Ascending aorta (tissue), 2 donors: ENCODE data around the gene OR2H2. TPM values are rescaled to one million over a fixed set of nuclear protein-coding genes. Genes with fewer than 3 reads are reported as not detected.

Experiments used
- DNase-seq, 2 donors: peaks; one replicate each; pipeline ENCODE4 v3.0.0-alpha.2; 2019; ENCODE audit warnings: low spot score in 2 of 2
- H3K27ac ChIP-seq, 2 donors: fragments of 200-600 bp; sonication (generic); one replicate each; pipeline ENCODE4 v1.5.1; 2016 to 2017; ENCODE audit warnings: mild to moderate bottlenecking in 1 of 2
- H3K27me3 ChIP-seq: fragments of 200-600 bp; sonication (generic); one replicate; pipeline ENCODE4 v1.5.1; 2017
- H3K36me3 ChIP-seq, 2 donors: fragments of 200-600 bp; sonication (generic); one replicate each; pipeline ENCODE4 v1.5.1; 2016
- H3K4me1 ChIP-seq, 2 donors: fragments of 200-600 bp; sonication (generic); one replicate each; pipeline ENCODE4 v1.5.1; 2016 to 2017; ENCODE audit warnings: mild to moderate bottlenecking in 1 of 2
- H3K4me3 ChIP-seq, 2 donors: fragments of 200-600 bp; sonication (generic); one replicate each; pipeline ENCODE4 v1.5.1; 2016 to 2017; ENCODE audit warnings: mild to moderate bottlenecking in 1 of 2
- H3K9me3 ChIP-seq, 2 donors: fragments of 200-600 bp; sonication (generic); one replicate each; pipeline ENCODE4 v1.5.1; 2016
- intact Hi-C: fragments of 100-400 bp; cut with DNase I; formaldehyde crosslinking; loops from one replicate; pipeline ENCODE4 v1.15.1; 2023
- total RNA-seq: library from RNA; depleted of rRNA; stranded (reverse); fragments of >200 nt; gene quantifications from one replicate; pipeline ENCODE4 v1.1.0, GENCODE V29; 2016
- TF ChIP-seq, protein P1 (sequence below), 3 experiments: fragments of 200-600 bp in 2 of 3; fragments of 450-650 bp in 1 of 3; sonication (generic) in 2 of 3; IDR thresholded peaks; one replicate each; pipeline ENCODE4 v1.5.1; 2016 to 2019; ENCODE audit warnings: antibody characterized with exemption in 3 of 3, mild to moderate bottlenecking in 1 of 3, moderate library complexity in 1 of 3

Gene OR2H2
- total RNA-seq: not detected

GRCh38 chr6:29584821-29585220, at the start of gene OR2H2:
TSS of gene OR2H2 (plus strand) at chr6:29585121. CDS start at chr6:29587945, 2,824 bp downstream.
- TF ChIP-seq, protein P1, sequence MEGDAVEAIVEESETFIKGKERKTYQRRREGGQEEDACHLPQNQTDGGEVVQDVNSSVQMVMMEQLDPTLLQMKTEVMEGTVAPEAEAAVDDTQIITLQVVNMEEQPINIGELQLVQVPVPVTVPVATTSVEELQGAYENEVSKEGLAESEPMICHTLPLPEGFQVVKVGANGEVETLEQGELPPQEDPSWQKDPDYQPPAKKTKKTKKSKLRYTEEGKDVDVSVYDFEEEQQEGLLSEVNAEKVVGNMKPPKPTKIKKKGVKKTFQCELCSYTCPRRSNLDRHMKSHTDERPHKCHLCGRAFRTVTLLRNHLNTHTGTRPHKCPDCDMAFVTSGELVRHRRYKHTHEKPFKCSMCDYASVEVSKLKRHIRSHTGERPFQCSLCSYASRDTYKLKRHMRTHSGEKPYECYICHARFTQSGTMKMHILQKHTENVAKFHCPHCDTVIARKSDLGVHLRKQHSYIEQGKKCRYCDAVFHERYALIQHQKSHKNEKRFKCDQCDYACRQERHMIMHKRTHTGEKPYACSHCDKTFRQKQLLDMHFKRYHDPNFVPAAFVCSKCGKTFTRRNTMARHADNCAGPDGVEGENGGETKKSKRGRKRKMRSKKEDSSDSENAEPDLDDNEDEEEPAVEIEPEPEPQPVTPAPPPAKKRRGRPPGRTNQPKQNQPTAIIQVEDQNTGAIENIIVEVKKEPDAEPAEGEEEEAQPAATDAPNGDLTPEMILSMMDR (IDR thresholded peaks at IDR 0.05): no peak
- Histone ChIP-seq H3K9me3 (no peaks in the 10 kb centered on the region), H3K36me3 (no peaks in the 10 kb centered on the region), H3K27me3 (no peaks in the 10 kb centered on the region), H3K4me1 (no peaks in the 10 kb centered on the region), H3K27ac (no peak within 1 kb of the TSS), H3K4me3 (no peak within 1 kb of the TSS)
- intact Hi-C loops: loop anchor here (5.0 kb wide), 1 partner anchor 898 kb away; no protein-coding TSS in a partner anchor
- DNase-seq: no peak

DNA sequence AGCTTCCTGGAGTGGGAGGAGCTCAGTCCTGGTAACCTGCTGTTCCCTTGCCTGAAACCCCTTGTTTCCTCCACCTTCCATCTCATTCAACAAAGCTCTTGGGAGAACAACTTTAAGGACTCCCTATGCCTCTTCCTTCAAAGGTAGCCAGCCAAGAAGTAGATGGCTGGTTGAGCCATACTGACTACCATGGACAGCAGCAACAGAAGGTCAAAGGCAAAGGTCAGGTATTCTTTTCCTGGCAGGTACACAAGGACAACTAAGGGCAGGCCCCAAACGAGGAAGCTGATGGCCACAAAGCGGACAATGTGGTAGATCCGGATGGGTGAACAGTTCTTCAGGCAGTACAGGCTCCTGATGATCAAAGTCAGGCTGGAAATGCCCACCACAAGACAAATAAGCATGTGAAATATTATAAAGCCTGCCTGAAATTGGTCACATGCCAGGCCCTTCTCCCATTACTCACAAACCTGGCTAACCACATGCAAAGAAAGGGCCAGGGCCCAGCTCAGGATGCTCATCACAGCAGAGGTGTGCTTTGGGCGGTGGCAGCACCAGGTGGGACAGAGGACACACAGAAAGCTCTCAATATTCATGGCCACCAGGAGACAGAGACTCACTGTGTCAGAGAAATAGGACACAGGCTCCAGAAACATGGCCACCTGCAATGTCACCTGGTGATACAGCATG, 47.1 kb upstream of the OR2H2 start:
- intact Hi-C loops: no loop called here
- Histone ChIP-seq H3K27ac (no peak overlapping the region), H3K4me1 (no peaks in the 10 kb centered on the region), H3K27me3 (no peaks in the 10 kb centered on the region), H3K9me3 (no peaks in the 10 kb centered on the region), H3K4me3 (no peak overlapping the region), H3K36me3 (no peaks in the 10 kb centered on the region)
- TF ChIP-seq, protein P1 (IDR thresholded peaks at IDR 0.05): no peak
- DNase-seq: no peak

DNA sequence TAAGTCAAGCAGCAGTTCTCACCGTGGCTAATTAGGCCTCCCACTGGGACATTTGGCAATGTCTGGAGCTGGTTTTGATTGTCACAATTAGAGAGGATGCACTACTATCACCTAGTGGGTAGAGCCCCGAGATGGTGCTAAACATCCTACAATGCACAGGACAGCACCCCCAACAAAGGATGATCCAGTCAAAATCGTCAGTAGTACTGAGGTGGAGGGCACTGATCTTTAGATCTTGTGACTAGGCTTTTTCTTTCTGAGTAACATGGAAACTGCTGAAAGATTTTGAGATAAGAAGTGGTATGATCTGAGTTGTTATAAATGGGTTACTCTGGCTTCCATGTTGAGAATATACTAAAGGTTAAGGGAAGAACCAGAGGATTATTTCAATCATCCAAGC, 37.3 kb upstream of the OR2H2 start:
- Histone ChIP-seq H3K4me1 (no peaks in the 10 kb centered on the region), H3K4me3 (no peak overlapping the region), H3K36me3 (no peaks in the 10 kb centered on the region), H3K27ac (no peak overlapping the region), H3K27me3 (no peaks in the 10 kb centered on the region), H3K9me3 (peaks cover 0 to 3% of the 10 kb centered on the region in 2 donors)
- no peak for DNase-seq
- TF ChIP-seq, protein P1 (IDR thresholded peaks at IDR 0.05): no peak
- intact Hi-C loops: no loop called here

DNA sequence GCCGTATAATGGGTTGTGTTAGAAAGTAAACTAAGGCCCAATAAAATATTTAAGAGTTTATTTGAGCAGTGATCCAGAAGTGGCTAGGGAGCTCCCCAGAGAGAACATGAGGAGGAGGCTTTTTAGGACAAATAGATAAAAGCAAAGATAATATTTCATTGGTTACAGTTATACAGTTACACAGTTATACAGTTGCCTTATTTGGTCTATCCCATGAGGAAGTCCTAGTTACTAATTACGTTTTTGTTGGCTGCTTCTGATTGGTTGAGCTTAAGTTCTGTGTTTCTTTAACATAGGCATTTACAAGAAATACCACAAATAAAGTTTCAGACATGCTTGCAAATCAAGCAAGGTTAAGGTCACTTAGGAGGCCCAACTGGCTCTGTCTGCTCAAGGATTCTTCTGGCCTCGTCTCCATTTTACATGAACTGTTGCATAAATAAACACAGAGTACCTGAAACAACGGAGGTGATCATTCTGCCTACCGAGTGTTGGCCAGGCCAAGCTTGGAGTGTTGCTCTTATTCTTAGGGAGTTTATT, 32.3 kb upstream of the OR2H2 start:
- H3K9me3 ChIP-seq: no peaks in the 10 kb centered on the region
- peak overlapping the region; percentile 41 to 55 for H3K4me3 ChIP-seq
- H3K27me3 ChIP-seq: no peaks in the 10 kb centered on the region
- no peak for DNase-seq
- H3K36me3 ChIP-seq: no peaks in the 10 kb centered on the region
- intact Hi-C loops: no loop called here
- TF ChIP-seq, protein P1 (IDR thresholded peaks at IDR 0.05): no peak
- peaks cover 0 to 10% of the 10 kb centered on the region in 2 donors for H3K4me1 ChIP-seq
- no peak overlapping the region for H3K27ac ChIP-seq

DNA sequence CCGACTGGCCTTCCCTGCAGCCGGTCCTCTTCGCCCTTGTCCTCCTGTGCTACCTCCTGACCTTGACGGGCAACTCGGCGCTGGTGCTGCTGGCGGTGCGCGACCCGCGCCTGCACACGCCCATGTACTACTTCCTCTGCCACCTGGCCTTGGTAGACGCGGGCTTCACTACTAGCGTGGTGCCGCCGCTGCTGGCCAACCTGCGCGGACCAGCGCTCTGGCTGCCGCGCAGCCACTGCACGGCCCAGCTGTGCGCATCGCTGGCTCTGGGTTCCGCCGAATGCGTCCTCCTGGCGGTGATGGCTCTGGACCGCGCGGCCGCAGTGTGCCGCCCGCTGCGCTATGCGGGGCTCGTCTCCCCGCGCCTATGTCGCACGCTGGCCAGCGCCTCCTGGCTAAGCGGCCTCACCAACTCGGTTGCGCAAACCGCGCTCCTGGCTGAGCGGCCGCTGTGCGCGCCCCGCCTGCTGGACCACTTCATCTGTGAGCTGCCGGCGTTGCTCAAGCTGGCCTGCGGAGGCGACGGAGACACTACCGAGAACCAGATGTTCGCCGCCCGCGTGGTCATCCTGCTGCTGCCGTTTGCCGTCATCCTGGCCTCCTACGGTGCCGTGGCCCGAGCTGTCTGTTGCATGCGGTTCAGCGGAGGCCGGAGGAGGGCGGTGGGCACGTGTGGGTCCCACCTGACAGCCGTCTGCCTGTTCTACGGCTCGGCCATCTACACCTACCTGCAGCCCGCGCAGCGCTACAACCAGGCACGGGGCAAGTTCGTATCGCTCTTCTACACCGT, 31.5 kb upstream of the OR2H2 start:
- DNase-seq: no peak
- TF ChIP-seq, protein P1 (IDR thresholded peaks at IDR 0.05): no peak
- Histone ChIP-seq H3K4me3 (peak overlapping the region; percentile 41 to 55), H3K27ac (no peak overlapping the region), H3K36me3 (no peaks in the 10 kb centered on the region), H3K9me3 (no peaks in the 10 kb centered on the region), H3K27me3 (no peaks in the 10 kb centered on the region), H3K4me1 (peaks cover 0 to 10% of the 10 kb centered on the region in 2 donors)
- intact Hi-C loops: no loop called here
